Measurements from ENCODE around the gene OR13C8. TPM values are rescaled to one million over a fixed set of nuclear protein-coding genes. Genes with fewer than 3 reads are reported as not detected.

Gene OR13C8
- total RNA-seq, 1 experiment from 2014 or later, result not detected

- no peak for DNase-seq
- Histone ChIP-seq H3K36me3 (ENCODE audit: control insufficient read depth, insufficient read depth, low read length) (no peaks in the 10 kb centered on the region), H3K4me1 (no peaks in the 10 kb centered on the region), H3K4me3 (ENCODE audit: low read depth, low read length) (no peak overlapping the region), H3K27me3 (replicated peaks; ENCODE audit: control insufficient read depth, insufficient read depth, low read length) (no peaks in the 10 kb centered on the region), H3K9me3 (peaks cover 10% of the 10 kb centered on the region; the same call in 1 of the 2 replicates)
- no peak overlapping the region for H3K27ac Mint-ChIP-seq (ENCODE audit: unreplicated experiment)
- no peak for TF ChIP-seq CTCF (IDR thresholded peaks at IDR 0.05; ENCODE audit: insufficient read depth in 1 of 2, low read depth in 1 of 2, low read length in 1 of 2, severe bottlenecking in 1 of 2, unreplicated experiment in 1 of 2)
- ChIA-PET CTCF (no interaction called here), POLR2A (no interaction called here)
- no peaks in the 10 kb centered on the region for H3K36me3 Mint-ChIP-seq (ENCODE audit: insufficient read depth, unreplicated experiment)
- no TSS peak for BruUV-seq (replicated peaks)
- no peaks in the 10 kb centered on the region for H3K4me1 Mint-ChIP-seq (ENCODE audit: low read depth, unreplicated experiment)
- intact Hi-C loops (cut with micrococcal nuclease; ENCODE audit: unreplicated experiment), result no loop called here
- peaks cover 19% of the 10 kb centered on the region for H3K9me3 Mint-ChIP-seq (ENCODE audit: unreplicated experiment)
- H3K4me3 Mint-ChIP-seq (ENCODE audit: unreplicated experiment), result no peak overlapping the region
- no peaks in the 10 kb centered on the region for H3K27me3 Mint-ChIP-seq (ENCODE audit: insufficient read depth, unreplicated experiment)
These were observed 3.6 kb downstream of the OR13C8 start for GRCh38 chr9:104572612-104573011.

- Mint-ChIP-seq H3K36me3 (ENCODE audit: insufficient read depth, unreplicated experiment) (no peaks in the 10 kb centered on the region), H3K4me3 (ENCODE audit: unreplicated experiment) (no peak overlapping the region), H3K27me3 (ENCODE audit: insufficient read depth, unreplicated experiment) (no peaks in the 10 kb centered on the region), H3K4me1 (ENCODE audit: low read depth, unreplicated experiment) (no peaks in the 10 kb centered on the region), H3K27ac (ENCODE audit: unreplicated experiment) (no peak overlapping the region), H3K9me3 (ENCODE audit: unreplicated experiment) (peaks cover 19% of the 10 kb centered on the region)
- Histone ChIP-seq H3K27me3 (replicated peaks; ENCODE audit: control insufficient read depth, insufficient read depth, low read length) (no peaks in the 10 kb centered on the region), H3K36me3 (ENCODE audit: control insufficient read depth, insufficient read depth, low read length) (no peaks in the 10 kb centered on the region), H3K4me3 (ENCODE audit: low read depth, low read length) (no peak overlapping the region), H3K9me3 (peaks cover 10% of the 10 kb centered on the region; the same call in 1 of the 2 replicates), H3K4me1 (no peaks in the 10 kb centered on the region)
- DNase-seq, result no peak
- POLR2A ChIA-PET, result no interaction called here
- BruUV-seq (replicated peaks), result no TSS peak
- intact Hi-C loops (cut with micrococcal nuclease; ENCODE audit: unreplicated experiment), result no loop called here
- CTCF ChIA-PET, result no interaction called here
- no peak for TF ChIP-seq CTCF (IDR thresholded peaks at IDR 0.05; ENCODE audit: insufficient read depth in 1 of 2, low read depth in 1 of 2, low read length in 1 of 2, severe bottlenecking in 1 of 2, unreplicated experiment in 1 of 2)
These were observed 6.5 kb downstream of the OR13C8 start for GRCh38 chr9:104575456-104575855.

- H3K4me3 ChIP-seq (ENCODE audit: low read depth, low read length), result no peak overlapping the region
- Mint-ChIP-seq H3K9me3 (ENCODE audit: unreplicated experiment) (peaks cover 16% of the 10 kb centered on the region), H3K27me3 (ENCODE audit: insufficient read depth, unreplicated experiment) (no peaks in the 10 kb centered on the region), H3K4me1 (ENCODE audit: low read depth, unreplicated experiment) (no peaks in the 10 kb centered on the region), H3K4me3 (ENCODE audit: unreplicated experiment) (no peak overlapping the region), H3K36me3 (ENCODE audit: insufficient read depth, unreplicated experiment) (no peaks in the 10 kb centered on the region), H3K27ac (ENCODE audit: unreplicated experiment) (no peak overlapping the region)
- H3K9me3 ChIP-seq, result peaks cover 2% of the 10 kb centered on the region; the same call in 1 of the 2 replicates
- no peaks in the 10 kb centered on the region for H3K36me3 ChIP-seq (ENCODE audit: control insufficient read depth, insufficient read depth, low read length)
- no peaks in the 10 kb centered on the region for H3K4me1 ChIP-seq
- H3K27me3 ChIP-seq (replicated peaks; ENCODE audit: control insufficient read depth, insufficient read depth, low read length), result no peaks in the 10 kb centered on the region
- no peak for DNase-seq
- ChIA-PET CTCF (no interaction called here), POLR2A (no interaction called here)
- TF ChIP-seq CTCF (IDR thresholded peaks at IDR 0.05; ENCODE audit: insufficient read depth in 1 of 2, low read depth in 1 of 2, low read length in 1 of 2, severe bottlenecking in 1 of 2, unreplicated experiment in 1 of 2), result no peak
- no TSS peak for BruUV-seq (replicated peaks)
- intact Hi-C loops (cut with micrococcal nuclease; ENCODE audit: unreplicated experiment), result no loop called here
These were observed 8.3 kb downstream of the OR13C8 start for GRCh38 chr9:104577263-104577662.
